Keratinocyte (primary cell): ENCODE measurements around the gene SAG. TPM values are rescaled to one million over a fixed set of nuclear protein-coding genes. Genes with fewer than 3 reads are reported as not detected.

Experiments used
- DNase-seq: peaks from one replicate; pipeline ENCODE4 v3.0.0-alpha.2; 2011; ENCODE audit warnings: low read depth, missing footprints, low spot score
- FAIRE-seq: peaks from 2 replicates; lab custom pipeline; 2011; peaks lifted over from hg19 to GRCh38; lab: Jason Lieb, UNC
- H2AFZ ChIP-seq: 2 replicates; pipeline ENCODE4 v1.6.0; 2012; ENCODE audit warnings: low read length, control low read depth, inconsistent platforms; ENCODE audit not compliant: control insufficient read depth
- H3K27ac ChIP-seq: 2 replicates; pipeline ENCODE4 v1.5.1; 2011; ENCODE audit warnings: low read length; ENCODE audit not compliant: control insufficient read depth, insufficient read depth
- H3K27me3 ChIP-seq: 3 replicates; pipeline ENCODE4 v1.6.0; 2011; ENCODE audit warnings: low read length; ENCODE audit not compliant: control insufficient read depth, insufficient read depth; ENCODE audit errors: extremely low read depth
- H3K36me3 ChIP-seq, 2 experiments: 2 replicates in 1 of 2; 3 replicates in 1 of 2; pipeline ENCODE4 v1.5.1; 2011; ENCODE audit warnings: low read length in 2 of 2, mild to moderate bottlenecking in 1 of 2; ENCODE audit not compliant: control insufficient read depth in 2 of 2, insufficient read depth in 2 of 2; ENCODE audit errors: extremely low read depth in 1 of 2
- H3K4me1 ChIP-seq: 3 replicates; pipeline ENCODE4 v1.5.1; 2011; ENCODE audit warnings: low read length; ENCODE audit not compliant: control insufficient read depth, insufficient read depth; ENCODE audit errors: extremely low read depth
- H3K4me2 ChIP-seq: 3 replicates; pipeline ENCODE4 v1.6.0; 2011; ENCODE audit warnings: low read depth, low read length; ENCODE audit not compliant: control insufficient read depth, insufficient read depth; ENCODE audit errors: extremely low read depth
- H3K4me3 ChIP-seq, 3 experiments: fragments of 200-600 bp in 1 of 3; sonication (generic) in 1 of 3; 2 replicates in 2 of 3; 3 replicates in 1 of 3; pipeline ENCODE4 v1.5.1; 2011 to 2016; ENCODE audit warnings: low read length in 3 of 3, mild to moderate bottlenecking in 3 of 3, control low read depth in 2 of 3, inconsistent platforms in 1 of 3, low read depth in 1 of 3, mixed read lengths in 1 of 3, mixed run types in 1 of 3, moderate library complexity in 1 of 3; ENCODE audit not compliant: control insufficient read depth in 2 of 3, insufficient read depth in 2 of 3; ENCODE audit errors: extremely low read depth in 1 of 3
- H3K79me2 ChIP-seq: 2 replicates; pipeline ENCODE4 v1.6.0; 2012; ENCODE audit warnings: low read length; ENCODE audit not compliant: control insufficient read depth, insufficient read depth
- H3K9ac ChIP-seq: 3 replicates; pipeline ENCODE4 v1.6.0; 2011; ENCODE audit warnings: low read length; ENCODE audit not compliant: control insufficient read depth, insufficient read depth; ENCODE audit errors: extremely low read depth
- H3K9me1 ChIP-seq: 3 replicates; pipeline ENCODE4 v1.6.0; 2011; ENCODE audit warnings: low read length; ENCODE audit not compliant: control insufficient read depth, insufficient read depth; ENCODE audit errors: extremely low read depth
- H3K9me3 ChIP-seq: 2 replicates; pipeline ENCODE4 v1.5.1; 2012; ENCODE audit warnings: low read depth, low read length; ENCODE audit not compliant: control insufficient read depth
- H4K20me1 ChIP-seq: 3 replicates; pipeline ENCODE4 v1.6.0; 2011; ENCODE audit warnings: low read length; ENCODE audit not compliant: control insufficient read depth, insufficient read depth; ENCODE audit errors: extremely low read depth
- EZH2 ChIP-seq: IDR thresholded peaks from one replicate; pipeline ENCODE4 v1.6.1; 2012; ENCODE audit warnings: inconsistent platforms, mild to moderate bottlenecking, low read length, moderate library complexity
- dilution Hi-C: fragments of 300-500 bp; cut with MboI; formaldehyde crosslinking; loops from one replicate; pipeline ENCODE4 v1.7.0; 2020; ENCODE audit warnings: low sequenced_read_pairs; ENCODE audit not compliant: extremely low pct_ligation_motif_present
- polyA plus RNA-seq, 5 experiments: library from polyadenylated mRNA; depleted of rRNA in 3 of 5; stranded (reverse) in 3 of 5; stranded (forward) in 1 of 5; unstranded in 1 of 5; fragments of >200 nt; gene quantifications; 1 replicate in 1 of 5; 2 replicates in 3 of 5; 3 replicates in 1 of 5; pipeline versions ENCODE4 v1.2.1 to v1.2.3, GENCODE V29; 2011 to 2012; ENCODE audit warnings: missing spikeins in 2 of 5, low read depth in 1 of 5, low replicate concordance in 1 of 5
- TF ChIP-seq, protein P1 (sequence below), 3 experiments: IDR thresholded peaks in 1 of 3; conservative IDR thresholded peaks in 1 of 3; optimal IDR thresholded peaks in 1 of 3; 2 replicates in 2 of 3; 3 replicates in 1 of 3; pipeline versions ENCODE3 to v1.5.1; 2011; ENCODE audit warnings: low read length in 3 of 3, mild to moderate bottlenecking in 3 of 3, moderate library complexity in 2 of 3, control low read depth in 1 of 3, inconsistent platforms in 1 of 3; ENCODE audit not compliant: insufficient read depth in 2 of 3; ENCODE audit errors: extremely low read depth in 1 of 3

SAG gene
- polyA plus RNA-seq, 1 donor (not counting 4 experiments of a cell fraction or from before 2014, with no cell fraction given) = not detected

GRCh38 chr2:233353769-233354499 is 46.3 kb downstream of the SAG start, which contains the start of gene DGKD:
Gene DGKD (plus strand): TSS chr2:233354494. CDS start chr2:233354519, 25 bp downstream.
- peak within 1 kb of the TSS; percentile 64 for H3K9ac ChIP-seq
- dilution Hi-C loops = no loop called here
- peak within 1 kb of the TSS; percentile 58 to 72 (median 70) for H3K4me3 ChIP-seq
- no peaks in the 10 kb centered on the region for H3K9me3 ChIP-seq
- peak within 1 kb of the TSS; percentile 3 for H3K27ac ChIP-seq
- peaks cover 4% of the 10 kb centered on the region for H4K20me1 ChIP-seq
- H3K4me2 ChIP-seq = peak within 1 kb of the TSS; percentile 83
- no peak for FAIRE-seq
- DNase-seq = no peak
- peak within 1 kb of the TSS; percentile 57 for H2AFZ ChIP-seq
- H3K4me1 ChIP-seq = peaks cover 39% of the 10 kb centered on the region
- TF ChIP-seq, protein P1, sequence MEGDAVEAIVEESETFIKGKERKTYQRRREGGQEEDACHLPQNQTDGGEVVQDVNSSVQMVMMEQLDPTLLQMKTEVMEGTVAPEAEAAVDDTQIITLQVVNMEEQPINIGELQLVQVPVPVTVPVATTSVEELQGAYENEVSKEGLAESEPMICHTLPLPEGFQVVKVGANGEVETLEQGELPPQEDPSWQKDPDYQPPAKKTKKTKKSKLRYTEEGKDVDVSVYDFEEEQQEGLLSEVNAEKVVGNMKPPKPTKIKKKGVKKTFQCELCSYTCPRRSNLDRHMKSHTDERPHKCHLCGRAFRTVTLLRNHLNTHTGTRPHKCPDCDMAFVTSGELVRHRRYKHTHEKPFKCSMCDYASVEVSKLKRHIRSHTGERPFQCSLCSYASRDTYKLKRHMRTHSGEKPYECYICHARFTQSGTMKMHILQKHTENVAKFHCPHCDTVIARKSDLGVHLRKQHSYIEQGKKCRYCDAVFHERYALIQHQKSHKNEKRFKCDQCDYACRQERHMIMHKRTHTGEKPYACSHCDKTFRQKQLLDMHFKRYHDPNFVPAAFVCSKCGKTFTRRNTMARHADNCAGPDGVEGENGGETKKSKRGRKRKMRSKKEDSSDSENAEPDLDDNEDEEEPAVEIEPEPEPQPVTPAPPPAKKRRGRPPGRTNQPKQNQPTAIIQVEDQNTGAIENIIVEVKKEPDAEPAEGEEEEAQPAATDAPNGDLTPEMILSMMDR (optimal IDR thresholded peaks at IDR 0.05 in 1 of 3, IDR thresholded peaks at IDR 0.05 in 1 of 3, conservative IDR thresholded peaks at IDR 0.05 in 1 of 3; ENCODE audit: extremely low read depth in 1 of 3, insufficient read depth in 2 of 3, low read length in 3 of 3) = peak in 2 of 3 experiments; percentile 14 to 60
- no peak for TF ChIP-seq EZH2
- H3K9me1 ChIP-seq = no peaks in the 10 kb centered on the region
- H3K79me2 ChIP-seq = peaks cover 6% of the 10 kb centered on the region
- H3K36me3 ChIP-seq = peaks cover 0 to 2% of the 10 kb centered on the region in 2 experiments
- H3K27me3 ChIP-seq = no peaks in the 10 kb centered on the region

DNA sequence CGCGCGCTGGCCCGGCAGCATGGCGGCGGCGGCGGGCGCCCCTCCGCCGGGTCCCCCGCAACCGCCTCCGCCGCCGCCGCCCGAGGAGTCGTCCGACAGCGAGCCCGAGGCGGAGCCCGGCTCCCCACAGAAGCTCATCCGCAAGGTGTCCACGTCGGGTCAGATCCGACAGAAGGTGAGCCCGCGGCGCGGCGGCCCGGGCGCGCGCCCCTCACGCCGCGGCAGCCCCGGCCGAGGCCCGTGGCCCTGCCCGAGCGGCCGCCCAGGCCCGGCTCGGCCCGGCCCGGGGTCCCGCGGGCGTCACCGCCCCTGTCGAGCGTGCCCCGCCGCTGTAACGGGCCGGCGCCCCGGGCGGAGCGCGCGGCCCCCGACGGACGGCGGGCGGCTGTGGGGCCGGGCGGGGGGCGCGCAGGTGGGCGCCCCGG is 46.9 kb downstream of the SAG start:
- DNase-seq = no peak
- Histone ChIP-seq H3K4me2 (no peak overlapping the region), H3K9me1 (no peaks in the 10 kb centered on the region), H3K9ac (peak overlapping the region; percentile 64), H3K27me3 (no peaks in the 10 kb centered on the region), H3K79me2 (peaks cover 6% of the 10 kb centered on the region), H3K36me3 (peaks cover 0 to 2% of the 10 kb centered on the region in 2 experiments), H3K27ac (no peak overlapping the region), H3K4me3 (peak overlapping the region in 1 of 3 experiments; percentile 58), H4K20me1 (peaks cover 4% of the 10 kb centered on the region), H3K4me1 (peaks cover 39% of the 10 kb centered on the region), H3K9me3 (no peaks in the 10 kb centered on the region), H2AFZ (no peak overlapping the region)
- TF ChIP-seq, protein P1 (optimal IDR thresholded peaks at IDR 0.05 in 1 of 3, IDR thresholded peaks at IDR 0.05 in 1 of 3, conservative IDR thresholded peaks at IDR 0.05 in 1 of 3; ENCODE audit: extremely low read depth in 1 of 3, insufficient read depth in 2 of 3, low read length in 3 of 3) = no peak
- no peak for TF ChIP-seq EZH2
- FAIRE-seq = no peak
- dilution Hi-C loops = no loop called here
